ENCODE data around the gene PLK3. TPM values are rescaled to one million over a fixed set of nuclear protein-coding genes. Genes with fewer than 3 reads are reported as not detected.

PLK3 gene
- total and polyA plus RNA-seq, 9 of the 15 experiments (the other 6 are each of a cell fraction or from before 2014, with no cell fraction given) = 0.52 to 22.7 (median 11.0) TPM

DNA sequence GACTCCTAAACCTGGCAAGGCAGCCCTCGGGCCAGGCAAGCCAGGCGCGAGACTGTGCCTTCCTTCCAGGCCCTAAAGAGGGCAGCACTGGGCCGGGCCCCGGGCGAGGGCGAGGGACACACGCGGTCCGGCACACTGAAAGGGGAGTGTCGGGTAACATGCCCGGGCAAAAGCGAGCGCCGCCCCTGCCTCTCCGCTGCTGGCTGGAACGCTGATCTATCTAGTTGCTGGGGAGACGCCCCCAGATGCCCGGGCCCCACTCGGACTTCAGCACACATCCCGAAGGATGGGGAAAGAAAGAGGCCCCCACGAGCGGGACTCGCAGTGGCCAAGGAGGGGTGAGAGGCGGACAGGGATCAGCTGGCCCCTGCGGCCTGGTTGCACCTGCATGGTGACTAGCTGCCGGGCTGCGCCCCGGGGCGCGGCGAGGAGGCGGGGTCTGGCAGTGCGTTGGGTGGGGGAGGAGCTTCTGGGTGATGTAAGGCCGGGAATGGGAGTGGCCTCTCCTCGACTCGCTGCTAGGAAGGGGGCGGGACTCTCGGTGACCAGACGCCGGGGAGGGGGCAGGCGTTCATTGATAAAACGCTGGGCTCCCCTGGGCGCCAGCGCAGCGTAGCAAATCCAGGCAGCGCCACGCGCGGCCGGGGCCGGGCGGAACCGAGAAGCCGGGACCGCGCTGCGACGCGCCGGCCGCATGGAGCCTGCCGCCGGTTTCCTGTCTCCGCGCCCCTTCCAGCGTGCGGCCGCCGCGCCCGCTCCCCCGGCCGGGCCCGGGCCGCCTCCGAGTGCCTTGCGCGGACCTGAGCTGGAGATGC is at the start of gene PLK3 (continued):
- TF ChIP-seq, protein P1, sequence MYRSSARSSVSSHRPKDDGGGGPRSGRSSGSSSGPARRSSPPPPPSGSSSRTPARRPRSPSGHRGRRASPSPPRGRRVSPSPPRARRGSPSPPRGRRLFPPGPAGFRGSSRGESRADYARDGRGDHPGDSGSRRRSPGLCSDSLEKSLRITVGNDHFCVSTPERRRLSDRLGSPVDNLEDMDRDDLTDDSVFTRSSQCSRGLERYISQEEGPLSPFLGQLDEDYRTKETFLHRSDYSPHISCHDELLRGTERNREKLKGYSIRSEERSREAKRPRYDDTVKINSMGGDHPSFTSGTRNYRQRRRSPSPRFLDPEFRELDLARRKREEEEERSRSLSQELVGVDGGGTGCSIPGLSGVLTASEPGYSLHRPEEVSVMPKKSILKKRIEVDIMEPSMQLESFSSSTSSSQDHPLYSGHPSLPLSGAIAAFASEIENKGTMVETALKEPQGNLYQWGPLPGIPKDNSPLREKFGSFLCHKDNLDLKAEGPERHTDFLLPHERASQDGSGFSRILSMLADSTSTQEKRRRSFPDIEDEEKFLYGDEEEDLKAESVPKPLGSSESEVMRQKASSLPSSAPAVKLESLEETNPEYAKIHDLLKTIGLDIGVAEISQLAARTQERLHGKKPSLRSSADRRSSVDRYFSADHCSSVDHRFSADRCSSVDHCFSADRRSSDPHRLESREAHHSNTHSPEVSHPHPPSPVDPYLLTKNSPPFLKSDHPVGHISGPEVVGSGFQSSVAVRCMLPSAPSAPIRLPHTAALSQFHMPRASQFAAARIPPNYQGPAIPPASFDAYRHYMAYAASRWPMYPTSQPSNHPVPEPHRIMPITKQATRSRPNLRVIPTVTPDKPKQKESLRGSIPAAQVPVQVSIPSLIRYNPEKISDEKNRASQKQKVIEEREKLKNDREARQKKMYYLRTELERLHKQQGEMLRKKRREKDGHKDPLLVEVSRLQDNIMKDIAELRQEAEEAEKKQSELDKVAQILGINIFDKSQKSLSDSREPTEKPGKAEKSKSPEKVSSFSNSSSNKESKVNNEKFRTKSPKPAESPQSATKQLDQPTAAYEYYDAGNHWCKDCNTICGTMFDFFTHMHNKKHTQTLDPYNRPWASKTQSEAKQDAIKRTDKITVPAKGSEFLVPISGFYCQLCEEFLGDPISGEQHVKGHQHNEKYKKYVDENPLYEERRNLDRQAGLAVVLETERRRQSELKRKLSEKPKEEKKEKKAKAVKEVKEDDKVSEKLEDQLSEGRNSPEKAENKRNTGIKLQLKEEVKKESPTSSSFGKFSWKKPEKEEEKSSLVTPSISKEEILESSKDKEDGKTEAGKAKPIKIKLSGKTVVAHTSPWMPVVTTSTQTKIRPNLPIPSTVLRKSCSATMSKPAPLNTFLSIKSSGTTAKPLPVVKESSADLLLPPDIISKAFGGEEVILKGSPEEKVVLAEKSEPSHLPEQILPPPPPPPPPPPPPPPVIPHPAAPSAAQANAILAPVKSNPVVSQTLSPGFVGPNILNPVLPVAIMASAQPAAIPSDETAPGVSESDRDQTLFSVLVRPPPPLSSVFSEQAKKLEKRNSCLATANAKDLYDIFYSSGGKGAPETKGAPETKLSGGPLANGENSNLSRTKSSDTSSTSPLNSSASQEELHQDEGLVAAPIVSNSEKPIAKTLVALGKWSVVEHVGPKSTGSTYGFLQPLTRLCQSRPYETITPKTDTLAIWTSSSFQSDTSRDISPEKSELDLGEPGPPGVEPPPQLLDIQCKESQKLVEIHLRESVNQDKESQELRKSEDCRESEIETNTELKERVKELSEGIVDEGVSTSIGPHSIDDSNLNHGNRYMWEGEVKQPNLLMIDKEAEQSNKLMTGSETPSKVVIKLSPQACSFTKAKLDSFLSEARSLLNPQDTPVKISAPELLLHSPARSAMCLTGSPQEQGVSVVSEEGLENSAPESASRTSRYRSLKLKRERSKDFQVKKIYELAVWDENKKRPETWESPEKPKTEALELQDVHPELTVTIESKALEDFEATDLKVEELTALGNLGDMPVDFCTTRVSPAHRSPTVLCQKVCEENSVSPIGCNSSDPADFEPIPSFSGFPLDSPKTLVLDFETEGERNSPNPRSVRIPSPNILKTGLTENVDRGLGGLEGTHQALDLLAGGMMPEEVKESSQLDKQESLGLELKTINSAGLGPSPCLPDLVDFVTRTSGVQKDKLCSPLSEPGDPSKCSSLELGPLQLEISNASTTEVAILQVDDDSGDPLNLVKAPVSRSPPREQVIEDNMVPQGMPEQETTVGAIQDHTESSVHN (IDR thresholded peaks at IDR 0.05; ENCODE audit: borderline replicate concordance in 1 of 2, low read depth in 1 of 2) = peak in 1 of 2 experiments; percentile 81; a peak in 1 of 4 replicates
- TF ChIP-seq, protein P2, sequence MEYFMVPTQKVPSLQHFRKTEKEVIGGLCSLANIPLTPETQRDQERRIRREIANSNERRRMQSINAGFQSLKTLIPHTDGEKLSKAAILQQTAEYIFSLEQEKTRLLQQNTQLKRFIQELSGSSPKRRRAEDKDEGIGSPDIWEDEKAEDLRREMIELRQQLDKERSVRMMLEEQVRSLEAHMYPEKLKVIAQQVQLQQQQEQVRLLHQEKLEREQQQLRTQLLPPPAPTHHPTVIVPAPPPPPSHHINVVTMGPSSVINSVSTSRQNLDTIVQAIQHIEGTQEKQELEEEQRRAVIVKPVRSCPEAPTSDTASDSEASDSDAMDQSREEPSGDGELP (CRISPR knock-in tag; IDR thresholded peaks at IDR 0.05; ENCODE audit: borderline replicate concordance) = peak; percentile 100
- TF ChIP-seq SP1 (CRISPR knock-in tag; IDR thresholded peaks at IDR 0.05) = peak; percentile 86; the same call in 1 of the 2 replicates
- TF ChIP-seq, protein P3, sequence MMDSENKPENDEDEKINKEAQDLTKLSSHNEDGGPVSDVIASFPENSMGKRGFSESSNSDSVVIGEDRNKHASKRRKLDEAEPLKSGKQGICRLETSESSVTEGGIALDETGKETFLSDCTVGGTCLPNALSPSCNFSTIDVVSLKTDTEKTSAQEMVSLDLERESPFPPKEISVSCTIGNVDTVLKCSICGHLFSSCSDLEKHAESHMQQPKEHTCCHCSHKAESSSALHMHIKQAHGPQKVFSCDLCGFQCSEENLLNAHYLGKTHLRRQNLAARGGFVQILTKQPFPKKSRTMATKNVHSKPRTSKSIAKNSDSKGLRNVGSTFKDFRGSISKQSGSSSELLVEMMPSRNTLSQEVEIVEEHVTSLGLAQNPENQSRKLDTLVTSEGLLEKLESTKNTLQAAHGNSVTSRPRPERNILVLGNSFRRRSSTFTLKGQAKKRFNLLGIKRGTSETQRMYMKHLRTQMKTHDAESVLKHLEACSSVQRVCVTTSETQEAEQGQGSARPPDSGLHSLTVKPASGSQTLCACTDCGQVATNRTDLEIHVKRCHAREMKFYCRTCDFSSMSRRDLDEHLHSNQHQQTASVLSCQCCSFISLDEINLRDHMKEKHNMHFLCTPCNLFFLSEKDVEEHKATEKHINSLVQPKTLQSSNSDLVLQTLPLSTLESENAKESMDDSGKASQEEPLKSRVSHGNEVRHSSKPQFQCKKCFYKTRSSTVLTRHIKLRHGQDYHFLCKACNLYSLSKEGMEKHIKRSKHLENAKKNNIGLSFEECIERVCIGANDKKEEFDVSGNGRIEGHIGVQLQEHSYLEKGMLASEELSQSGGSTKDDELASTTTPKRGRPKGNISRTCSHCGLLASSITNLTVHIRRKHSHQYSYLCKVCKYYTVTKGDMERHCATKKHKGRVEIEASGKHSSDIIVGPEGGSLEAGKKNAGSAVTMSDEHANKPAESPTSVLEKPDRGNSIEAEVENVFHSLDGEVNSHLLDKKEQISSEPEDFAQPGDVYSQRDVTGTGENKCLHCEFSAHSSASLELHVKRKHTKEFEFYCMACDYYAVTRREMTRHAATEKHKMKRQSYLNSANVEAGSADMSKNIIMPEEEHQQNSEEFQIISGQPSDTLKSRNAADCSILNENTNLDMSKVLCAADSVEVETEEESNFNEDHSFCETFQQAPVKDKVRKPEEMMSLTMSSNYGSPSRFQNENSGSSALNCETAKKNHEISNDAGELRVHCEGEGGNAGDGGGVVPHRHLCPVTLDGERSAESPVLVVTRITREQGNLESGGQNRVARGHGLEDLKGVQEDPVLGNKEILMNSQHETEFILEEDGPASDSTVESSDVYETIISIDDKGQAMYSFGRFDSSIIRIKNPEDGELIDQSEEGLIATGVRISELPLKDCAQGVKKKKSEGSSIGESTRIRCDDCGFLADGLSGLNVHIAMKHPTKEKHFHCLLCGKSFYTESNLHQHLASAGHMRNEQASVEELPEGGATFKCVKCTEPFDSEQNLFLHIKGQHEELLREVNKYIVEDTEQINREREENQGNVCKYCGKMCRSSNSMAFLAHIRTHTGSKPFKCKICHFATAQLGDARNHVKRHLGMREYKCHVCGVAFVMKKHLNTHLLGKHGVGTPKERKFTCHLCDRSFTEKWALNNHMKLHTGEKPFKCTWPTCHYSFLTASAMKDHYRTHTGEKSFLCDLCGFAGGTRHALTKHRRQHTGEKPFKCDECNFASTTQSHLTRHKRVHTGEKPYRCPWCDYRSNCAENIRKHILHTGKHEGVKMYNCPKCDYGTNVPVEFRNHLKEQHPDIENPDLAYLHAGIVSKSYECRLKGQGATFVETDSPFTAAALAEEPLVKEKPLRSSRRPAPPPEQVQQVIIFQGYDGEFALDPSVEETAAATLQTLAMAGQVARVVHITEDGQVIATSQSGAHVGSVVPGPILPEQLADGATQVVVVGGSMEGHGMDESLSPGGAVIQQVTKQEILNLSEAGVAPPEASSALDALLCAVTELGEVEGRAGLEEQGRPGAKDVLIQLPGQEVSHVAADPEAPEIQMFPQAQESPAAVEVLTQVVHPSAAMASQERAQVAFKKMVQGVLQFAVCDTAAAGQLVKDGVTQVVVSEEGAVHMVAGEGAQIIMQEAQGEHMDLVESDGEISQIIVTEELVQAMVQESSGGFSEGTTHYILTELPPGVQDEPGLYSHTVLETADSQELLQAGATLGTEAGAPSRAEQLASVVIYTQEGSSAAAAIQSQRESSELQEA (IDR thresholded peaks at IDR 0.05; ENCODE audit: low read depth) = no peak; the same call in 1 of the 2 replicates
- TF ChIP-seq, protein P4, sequence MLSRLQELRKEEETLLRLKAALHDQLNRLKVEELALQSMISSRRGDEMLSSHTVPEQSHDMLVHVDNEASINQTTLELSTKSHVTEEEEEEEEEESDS (CRISPR knock-in tag; IDR thresholded peaks at IDR 0.05) = no peak
- TF ChIP-seq E2F3 (CRISPR knock-in tag; IDR thresholded peaks at IDR 0.05) = peak; percentile 82; the same call in 1 of the 2 replicates
